ENCODE measurements around the gene RNF133. TPM values are rescaled to one million over a fixed set of nuclear protein-coding genes. Genes with fewer than 3 reads are reported as not detected.

RNF133 gene
- total RNA-seq: 1 to 10 TPM in 1 of 3 donors, under 1 TPM in 2; 0.41 to 1.1 (median 0.46) TPM
- long read RNA-seq, donor 1: 0 reads
- long read RNA-seq, donor 2: 0 reads

- intact Hi-C loops (cut with DNase I, micrococcal nuclease): no loop called here
- H3K4me1 ChIP-seq (ENCODE audit: low read depth): no peaks in the 10 kb centered on the region
- H3K4me3 ChIP-seq: no peak within 1 kb of the TSS
- no peaks in the 10 kb centered on the region for H3K36me3 ChIP-seq (ENCODE audit: low read depth)
- TF ChIP-seq CTCF (IDR thresholded peaks at IDR 0.05): no peak
- no peaks in the 10 kb centered on the region for H3K9me3 ChIP-seq
- ATAC-seq (no peak), DNase-seq (no peak)
Observed at GRCh38 chr7:122699017-122699416, at the start of gene RNF133. TSS of gene RNF133 (minus strand) at chr7:122699117. CDS start at chr7:122698918, 199 bp downstream.

DNA sequence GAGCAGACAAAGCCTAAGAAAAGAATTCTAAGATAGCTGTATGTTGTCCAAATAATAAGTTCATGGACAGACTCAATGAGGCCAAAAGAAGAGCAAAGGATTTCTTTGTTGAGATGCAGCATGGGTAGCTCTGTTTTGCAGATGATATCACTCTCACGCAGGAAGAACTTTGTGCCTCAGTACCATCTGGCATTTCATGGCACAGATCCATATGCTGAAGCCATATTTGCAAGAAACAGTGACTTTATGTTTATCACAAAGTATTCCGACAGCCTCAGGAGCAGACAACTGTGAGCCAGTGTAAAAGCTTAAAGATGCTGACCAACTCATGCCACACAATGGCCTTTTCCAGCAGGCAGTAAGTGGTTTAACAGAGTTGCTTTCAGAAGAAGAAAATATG lies 49.3 kb upstream of the RNF133 start:
- no peak for TF ChIP-seq CTCF (IDR thresholded peaks at IDR 0.05)
- intact Hi-C loops (cut with DNase I, micrococcal nuclease): no loop called here
- H3K9me3 ChIP-seq: no peaks in the 10 kb centered on the region
- ATAC-seq: no peak
- no peaks in the 10 kb centered on the region for H3K4me1 ChIP-seq (ENCODE audit: low read depth)
- H3K36me3 ChIP-seq (ENCODE audit: low read depth): no peaks in the 10 kb centered on the region
- DNase-seq: no peak
- no peak overlapping the region for H3K4me3 ChIP-seq

- Histone ChIP-seq H3K4me3 (no peak overlapping the region), H3K9me3 (no peaks in the 10 kb centered on the region), H3K36me3 (ENCODE audit: low read depth) (no peaks in the 10 kb centered on the region), H3K4me1 (ENCODE audit: low read depth) (no peaks in the 10 kb centered on the region)
- TF ChIP-seq CTCF (IDR thresholded peaks at IDR 0.05): no peak
- DNase-seq (no peak), ATAC-seq (no peak)
- intact Hi-C loops (cut with DNase I, micrococcal nuclease): no loop called here
Observed at GRCh38 chr7:122746948-122747347, 48.0 kb upstream of the RNF133 start.

DNA sequence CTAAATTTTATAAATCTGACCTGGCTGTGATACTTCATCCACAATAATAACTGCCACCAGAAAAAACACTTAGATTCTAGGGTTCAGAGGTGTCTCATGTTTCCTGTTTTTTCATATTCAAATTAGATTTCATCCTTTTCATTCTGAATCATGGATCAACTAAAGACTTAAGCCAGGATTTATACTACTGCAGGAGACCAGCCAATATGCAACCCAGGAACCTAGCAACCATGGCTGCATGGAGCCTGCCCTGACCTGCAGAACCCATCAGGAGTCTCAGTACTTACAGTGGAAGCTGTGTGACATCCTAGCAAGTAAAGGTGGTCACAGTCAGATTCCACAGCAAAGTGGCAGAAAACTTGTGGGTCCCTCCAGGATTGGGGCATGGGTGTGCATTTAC lies 44.3 kb upstream of the RNF133 start:
- Histone ChIP-seq H3K4me3 (no peak overlapping the region), H3K9me3 (no peaks in the 10 kb centered on the region), H3K36me3 (ENCODE audit: low read depth) (no peaks in the 10 kb centered on the region), H3K4me1 (ENCODE audit: low read depth) (no peaks in the 10 kb centered on the region)
- DNase-seq (no peak), ATAC-seq (no peak)
- no peak for TF ChIP-seq CTCF (IDR thresholded peaks at IDR 0.05)
- intact Hi-C loops (cut with DNase I, micrococcal nuclease): no loop called here

GRCh38 chr7:122738947-122739346 lies 40.0 kb upstream of the RNF133 start:
- intact Hi-C loops (cut with DNase I, micrococcal nuclease): no loop called here
- no peaks in the 10 kb centered on the region for H3K36me3 ChIP-seq (ENCODE audit: low read depth)
- no peak for ATAC-seq
- H3K4me3 ChIP-seq: no peak overlapping the region
- H3K4me1 ChIP-seq (ENCODE audit: low read depth): no peaks in the 10 kb centered on the region
- no peak for DNase-seq
- H3K9me3 ChIP-seq: no peaks in the 10 kb centered on the region
- no peak for TF ChIP-seq CTCF (IDR thresholded peaks at IDR 0.05)

GRCh38 chr7:122736183-122736582 lies 37.3 kb upstream of the RNF133 start:
- intact Hi-C loops (cut with DNase I, micrococcal nuclease): no loop called here
- ATAC-seq: no peak
- no peak for TF ChIP-seq CTCF (IDR thresholded peaks at IDR 0.05)

More at GRCh38 chr7:122736183-122736582, 37.3 kb upstream of the RNF133 start:
- H3K36me3 ChIP-seq (ENCODE audit: low read depth): no peaks in the 10 kb centered on the region
- no peak for DNase-seq
- H3K4me3 ChIP-seq: no peak overlapping the region
- H3K4me1 ChIP-seq (ENCODE audit: low read depth): no peaks in the 10 kb centered on the region
- H3K9me3 ChIP-seq: no peaks in the 10 kb centered on the region

All from mucosa of descending colon (tissue), 3 donors.